GM12873 (cell line): ENCODE data around the gene MTCH2.

ENCODE experiments used
- TF ChIP-seq, protein P1 (sequence below): IDR thresholded peaks from 2 replicates; pipeline ENCODE4 v1.5.1; 2012; ENCODE audit warnings: low read depth, mild to moderate bottlenecking, moderate library complexity, low read length, control low read depth; ENCODE audit not compliant: insufficient read depth; ENCODE audit errors: missing control alignments

MTCH2 gene

GRCh38 chr11:47628026-47628425 is 14.3 kb downstream of the MTCH2 start:
- TF ChIP-seq, protein P1, sequence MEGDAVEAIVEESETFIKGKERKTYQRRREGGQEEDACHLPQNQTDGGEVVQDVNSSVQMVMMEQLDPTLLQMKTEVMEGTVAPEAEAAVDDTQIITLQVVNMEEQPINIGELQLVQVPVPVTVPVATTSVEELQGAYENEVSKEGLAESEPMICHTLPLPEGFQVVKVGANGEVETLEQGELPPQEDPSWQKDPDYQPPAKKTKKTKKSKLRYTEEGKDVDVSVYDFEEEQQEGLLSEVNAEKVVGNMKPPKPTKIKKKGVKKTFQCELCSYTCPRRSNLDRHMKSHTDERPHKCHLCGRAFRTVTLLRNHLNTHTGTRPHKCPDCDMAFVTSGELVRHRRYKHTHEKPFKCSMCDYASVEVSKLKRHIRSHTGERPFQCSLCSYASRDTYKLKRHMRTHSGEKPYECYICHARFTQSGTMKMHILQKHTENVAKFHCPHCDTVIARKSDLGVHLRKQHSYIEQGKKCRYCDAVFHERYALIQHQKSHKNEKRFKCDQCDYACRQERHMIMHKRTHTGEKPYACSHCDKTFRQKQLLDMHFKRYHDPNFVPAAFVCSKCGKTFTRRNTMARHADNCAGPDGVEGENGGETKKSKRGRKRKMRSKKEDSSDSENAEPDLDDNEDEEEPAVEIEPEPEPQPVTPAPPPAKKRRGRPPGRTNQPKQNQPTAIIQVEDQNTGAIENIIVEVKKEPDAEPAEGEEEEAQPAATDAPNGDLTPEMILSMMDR: no peak

GRCh38 chr11:47626234-47626633 is 16.1 kb downstream of the MTCH2 start:
- TF ChIP-seq, protein P1: no peak

DNA sequence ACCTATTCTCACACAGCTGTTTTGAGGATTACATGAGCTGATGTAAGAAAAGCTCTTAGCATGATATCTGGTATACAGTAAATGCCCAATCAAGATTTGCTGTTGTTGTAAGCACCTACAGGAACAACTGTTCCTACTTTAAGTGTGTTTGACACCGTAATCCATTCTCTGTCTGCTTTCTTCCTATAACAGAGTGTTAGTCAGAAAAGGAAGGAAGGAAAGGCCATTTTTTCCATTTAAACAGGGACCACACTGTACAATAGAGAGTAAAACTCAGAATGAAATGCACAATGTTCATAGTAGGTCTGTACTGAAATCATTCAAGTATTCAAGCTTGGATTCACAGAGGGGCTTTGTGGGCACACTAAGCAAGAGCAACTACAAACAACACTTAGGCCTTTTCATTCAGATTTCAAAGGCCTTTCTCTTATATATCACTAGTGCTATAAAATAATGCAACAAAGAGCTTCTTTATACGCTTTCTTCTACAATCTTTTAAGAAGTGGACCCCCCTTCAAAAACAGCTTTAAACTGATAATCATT is 21.5 kb downstream of the MTCH2 start:
- TF ChIP-seq, protein P1: no peak

- TF ChIP-seq, protein P1: no peak
Observed at GRCh38 chr11:47617417-47617809, 24.9 kb downstream of the MTCH2 start.

DNA sequence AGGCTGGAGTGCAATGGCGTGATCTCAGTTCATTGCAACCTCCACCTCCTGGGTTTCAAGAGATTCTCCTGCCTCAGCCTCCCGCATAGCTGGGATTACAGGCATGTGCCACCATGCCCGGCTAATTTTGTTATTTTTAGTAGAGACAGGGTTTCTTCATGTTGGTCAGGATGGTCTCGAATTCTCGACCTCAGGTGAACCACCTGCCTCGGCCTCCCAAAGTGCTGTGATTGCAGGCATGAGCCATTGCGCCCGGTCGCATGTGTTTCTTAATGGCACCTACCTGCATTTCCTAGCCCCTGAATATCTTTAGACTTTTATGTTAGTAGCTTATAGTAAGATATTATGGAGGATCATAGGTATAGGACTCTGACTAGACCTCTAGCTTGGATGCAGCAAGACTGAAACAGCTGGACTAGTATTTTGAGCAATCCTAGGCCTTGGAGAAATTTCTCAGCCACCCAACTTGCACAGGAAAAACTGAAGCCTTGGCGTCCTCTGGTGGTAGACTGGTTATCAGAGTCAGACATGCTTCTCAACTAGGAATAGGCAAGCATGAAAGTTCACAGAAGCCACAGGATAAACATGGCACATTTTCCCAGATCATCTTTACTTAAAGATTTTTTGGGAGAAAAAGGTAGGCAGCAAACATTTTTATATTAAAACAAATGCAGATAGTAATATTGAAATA is 25.5 kb downstream of the MTCH2 start:
- TF ChIP-seq, protein P1: peak; percentile 77

DNA sequence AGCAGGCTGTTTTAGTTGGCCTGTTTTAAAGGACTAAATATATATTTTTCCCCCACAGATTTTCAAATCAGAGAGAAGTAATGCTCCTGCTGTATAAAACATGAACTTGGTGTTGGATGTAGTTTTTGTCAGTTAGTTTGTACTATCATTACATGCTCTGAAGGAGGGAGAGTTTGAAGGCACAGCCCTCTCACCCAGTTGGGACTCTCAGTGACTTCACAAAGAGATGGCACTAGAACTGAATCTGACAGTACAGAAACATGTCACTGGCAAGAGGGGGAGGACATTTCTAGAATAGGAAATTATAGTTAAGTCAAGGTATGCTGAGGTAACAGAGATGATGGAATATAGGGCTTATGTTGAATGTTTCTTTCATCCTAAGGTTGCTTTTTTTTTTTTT is 27.1 kb downstream of the MTCH2 start:
- TF ChIP-seq, protein P1: no peak

DNA sequence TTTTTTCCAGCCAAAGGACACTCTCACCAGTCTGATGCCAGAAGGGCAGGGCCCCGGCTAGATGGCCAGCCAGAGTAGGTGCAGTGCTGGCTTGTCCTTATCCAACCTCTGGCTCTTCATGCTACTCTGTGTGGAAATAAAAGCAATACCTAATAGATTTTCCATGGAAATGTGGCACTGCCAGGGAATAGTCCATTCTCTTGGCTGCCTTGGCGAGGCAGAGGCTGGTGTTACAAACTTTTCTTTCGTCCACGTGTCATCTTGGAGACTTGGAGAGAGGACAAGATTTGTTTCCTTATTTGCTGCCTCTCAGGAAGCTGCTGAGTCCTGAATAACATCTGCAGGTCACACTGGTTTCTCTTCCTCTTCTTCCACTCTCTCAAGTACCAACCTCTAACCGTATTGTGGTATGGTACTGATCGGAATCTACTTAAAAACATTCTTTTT is 31.0 kb downstream of the MTCH2 start:
- TF ChIP-seq, protein P1: no peak
